HepG2 (cell line): ENCODE measurements around the gene ENPP7. TPM values are rescaled to one million over a fixed set of nuclear protein-coding genes. Genes with fewer than 3 reads are reported as not detected.

ENCODE experiments used
- ATAC-seq: fragments of 200-7000 bp; cut with Tn5 transposase; 3 replicates; pipeline ENCODE4 v1.9.1; 2020; ENCODE audit warnings: mild to moderate bottlenecking, moderate library complexity
- BruUV-seq: library from RNA; stranded (reverse); fragments of 400-500 nt; replicated peaks from 2 replicates; lab custom pipeline; 2021; lab: Mats Ljungman, UMichigan
- CTCF ChIA-PET: fragments of 300-600 bp; formaldehyde crosslinking; extraction: SDS; loops from one replicate; lab custom pipeline; 2021; ENCODE audit warnings: low total read pairs, inconsistent platforms, low intra/inter-chr PET ratio; lab: Yijun Ruan, JAX
- POLR2A ChIA-PET: fragments of 350-600 bp; sonication (Branson Sonifier 250); formaldehyde crosslinking; loops from one replicate; lab custom pipeline; 2020; ENCODE audit warnings: antibody characterized with exemption, inconsistent platforms; lab: Yijun Ruan, JAX
- DNase-seq: peaks from one replicate; pipeline ENCODE4 v3.0.0-alpha.2; 2015; ENCODE audit warnings: low spot score
- FAIRE-seq: peaks from 3 replicates; lab custom pipeline; 2011; peaks lifted over from hg19 to GRCh38; lab: Jason Lieb, UNC
- H2AFZ ChIP-seq: one replicate; pipeline ENCODE4 v1.6.1; 2011; ENCODE audit warnings: low read length, inconsistent platforms
- H3K27ac ChIP-seq: fragments of 300-600 bp; 3 replicates; pipeline ENCODE4 v1.8.0; 2011; ENCODE audit warnings: mixed run types, mild to moderate bottlenecking, mixed read lengths, low read length, inconsistent platforms; ENCODE audit not compliant: insufficient read depth; ENCODE audit errors: extremely low read length
- H3K27me3 ChIP-seq, 2 experiments: fragments of 200-600 bp in 1 of 2; 2 replicates in 1 of 2; 3 replicates in 1 of 2; pipeline versions ENCODE4 v1.6.0 to v1.8.0; 2011; ENCODE audit warnings: low read length in 2 of 2, mild to moderate bottlenecking in 2 of 2, moderate library complexity in 2 of 2, inconsistent platforms in 1 of 2; ENCODE audit not compliant: insufficient read depth in 2 of 2, control insufficient read depth in 1 of 2
- H3K36me3 ChIP-seq, 2 experiments: fragments of 200-600 bp in 1 of 2; replicated peaks in 1 of 2; 2 replicates in 1 of 2; 3 replicates in 1 of 2; pipeline versions ENCODE4 v1.5.1 to v1.8.0; 2011; ENCODE audit warnings: low read length in 2 of 2, inconsistent platforms in 1 of 2; ENCODE audit not compliant: insufficient read depth in 2 of 2, control insufficient read depth in 1 of 2
- H3K4me1 ChIP-seq: 2 replicates; pipeline ENCODE4 v1.5.1; 2012; ENCODE audit warnings: low read length, inconsistent platforms; ENCODE audit not compliant: insufficient read depth
- H3K4me2 ChIP-seq: 2 replicates; pipeline ENCODE4 v1.6.0; 2011; ENCODE audit warnings: low read depth, low read length, inconsistent platforms
- H3K4me3 ChIP-seq, 3 experiments: fragments of 200-600 bp in 1 of 3; sonication (generic), shearing (Covaris generic) in 1 of 3; replicated peaks in 1 of 3; 2 replicates each; pipeline ENCODE4 v1.5.1; 2011 to 2016; ENCODE audit warnings: low read length in 3 of 3, inconsistent platforms in 2 of 3, low read depth in 2 of 3, mild to moderate bottlenecking in 2 of 3, control low read depth in 1 of 3, mixed read lengths in 1 of 3; ENCODE audit not compliant: insufficient read depth in 1 of 3
- H3K79me2 ChIP-seq: one replicate; pipeline ENCODE4 v1.6.1; 2011; ENCODE audit warnings: low read length, inconsistent platforms; ENCODE audit not compliant: insufficient read depth
- H3K9ac ChIP-seq: 2 replicates; pipeline ENCODE4 v1.6.0; 2011; ENCODE audit warnings: mild to moderate bottlenecking, low read depth, low read length, inconsistent platforms; ENCODE audit not compliant: insufficient read depth
- H3K9me3 ChIP-seq: 2 replicates; pipeline ENCODE4 v1.5.1; 2012; ENCODE audit warnings: mild to moderate bottlenecking, low read length
- H4K20me1 ChIP-seq: 2 replicates; pipeline ENCODE4 v1.6.0; 2011; ENCODE audit warnings: inconsistent platforms, mild to moderate bottlenecking, low read length, moderate library complexity; ENCODE audit not compliant: insufficient read depth
- ELF3 ChIP-seq: IDR thresholded peaks from 2 replicates; pipeline ENCODE4 v1.6.1; 2016; ENCODE audit warnings: missing genetic modification reagents, missing compliant biosample characterization
- FLYWCH1 ChIP-seq: sonication (generic); formaldehyde crosslinking; IDR thresholded peaks from 2 replicates; pipeline ENCODE4 v1.8.1; 2023; ENCODE audit warnings: mild to moderate bottlenecking, missing genetic modification reagents
- POLR2A ChIP-seq, 2 experiments: IDR thresholded peaks; 2 replicates each; pipeline ENCODE4 v1.6.1; 2011; ENCODE audit warnings: low read depth in 2 of 2, low read length in 2 of 2, mild to moderate bottlenecking in 1 of 2, moderate library complexity in 1 of 2; ENCODE audit not compliant: insufficient read depth in 1 of 2
- SNAPC2 ChIP-seq: sonication (generic); formaldehyde crosslinking; IDR thresholded peaks from 2 replicates; pipeline ENCODE4 v1.8.1; 2022; ENCODE audit warnings: mild to moderate bottlenecking, missing genetic modification reagents
- SSRP1 ChIP-seq: IDR thresholded peaks from 2 replicates; pipeline ENCODE4 v1.6.1; 2016; ENCODE audit warnings: control low read depth
- TEAD3 ChIP-seq: optimal IDR thresholded peaks from 2 replicates; pipeline ENCODE3; 2016; ENCODE audit warnings: borderline replicate concordance
- ZNF225 ChIP-seq: sonication (generic); formaldehyde crosslinking; IDR thresholded peaks from 2 replicates; pipeline ENCODE4 v1.4.0; 2020; ENCODE audit warnings: mild to moderate bottlenecking, missing genetic modification reagents
- ZNF432 ChIP-seq: sonication (generic); formaldehyde crosslinking; IDR thresholded peaks from 2 replicates; pipeline ENCODE4 v1.5.0; 2020; ENCODE audit warnings: missing genetic modification reagents, mild to moderate bottlenecking, borderline replicate concordance
- ZNF446 ChIP-seq: sonication (generic); formaldehyde crosslinking; IDR thresholded peaks from 2 replicates; pipeline ENCODE4 v1.5.0; 2020; ENCODE audit warnings: mild to moderate bottlenecking, missing genetic modification reagents
- ZNF615 ChIP-seq: sonication (generic); formaldehyde crosslinking; IDR thresholded peaks from 2 replicates; pipeline ENCODE4 v1.5.0; 2020; ENCODE audit warnings: mild to moderate bottlenecking, missing genetic modification reagents, borderline replicate concordance
- whole genome bisulfite sequencing: methylation state at CpG from one replicate; pipeline ENCODE4 v1.1.6; 2017; ENCODE audit warnings: low lambda C conversion rate; 5-methylcytosine and 5-hydroxymethylcytosine counted together
- in situ Hi-C: cut with HindIII; loops from 2 replicates; pipeline ENCODE4 v1.10.0; 2017; ENCODE audit warnings: low pct_unique_long_range_greater_than_20kb; ENCODE audit not compliant: extremely low pct_ligation_motif_present
- intact Hi-C: fragments of 100-400 bp; cut with micrococcal nuclease; formaldehyde crosslinking; loops from one replicate; pipeline ENCODE4 v1.10.0; 2022; ENCODE audit not compliant: unreplicated experiment
- polyA plus RNA-seq, 8 experiments: library from polyadenylated mRNA; depleted of rRNA in 3 of 8; stranded (reverse) in 7 of 8; unstranded in 1 of 8; fragments of >200 nt; fragmentation: Illumina TruSeq in 4 of 8; extraction: Trizol in 4 of 8; gene quantifications; 2 replicates each; pipeline versions ENCODE4 v1.2.1 to v1.2.3, GENCODE V29; 2011 to 2016; ENCODE audit warnings: low read depth in 4 of 8, missing spikeins in 1 of 8, mixed read lengths in 1 of 8; ENCODE audit not compliant: insufficient read depth in 1 of 8
- total RNA-seq, 5 experiments: library from RNA; depleted of rRNA; stranded (reverse); fragments of >200 nt; fragmentation: Illumina TruSeq; extraction: Trizol; gene quantifications; 2 replicates each; pipeline ENCODE4 v1.2.3, GENCODE V29; 2016; ENCODE audit warnings: low read depth in 1 of 5
- TF ChIP-seq, protein P1 (sequence below): sonication (generic); formaldehyde crosslinking; conservative IDR thresholded peaks from 2 replicates; pipeline ENCODE4 v1.8.0; 2022; ENCODE audit warnings: low read depth, missing genetic modification reagents
- TF ChIP-seq, protein P2 (sequence below): sonication (generic); formaldehyde crosslinking; IDR thresholded peaks from 2 replicates; pipeline ENCODE4 v1.8.0; 2022; ENCODE audit warnings: mild to moderate bottlenecking, missing genetic modification reagents; ENCODE audit not compliant: insufficient replicate concordance
- TF ChIP-seq, protein P3 (sequence below): sonication (generic); formaldehyde crosslinking; IDR thresholded peaks from 2 replicates; pipeline ENCODE4 v1.4.0; 2020; ENCODE audit warnings: missing genetic modification reagents, mild to moderate bottlenecking, borderline replicate concordance

The ENPP7 gene
- total and polyA plus RNA-seq, 2 of the 13 experiments (the other 11 are each of a cell fraction or from before 2014, with no cell fraction given), result 1.1 to 2.2 TPM

GRCh38 chr17:79740413-79740812, 9.7 kb downstream of the ENPP7 start:
- H4K20me1 ChIP-seq, result no peaks in the 10 kb centered on the region
- H3K4me2 ChIP-seq, result peak overlapping the region; percentile 30
- no peaks in the 10 kb centered on the region for H3K36me3 ChIP-seq
- DNase-seq (no peak), ATAC-seq (no peak), FAIRE-seq (peak; percentile 4)
- no peak overlapping the region for H2AFZ ChIP-seq
- in situ Hi-C loops, result no loop called here
- H3K4me3 ChIP-seq, result no peak overlapping the region
- no peaks in the 10 kb centered on the region for H3K9me3 ChIP-seq
- H3K4me1 ChIP-seq, result peaks cover 78% of the 10 kb centered on the region
- TF ChIP-seq POLR2A (IDR thresholded peaks at IDR 0.05; ENCODE audit: insufficient read depth in 1 of 2, low read depth in 2 of 2, low read length in 2 of 2) (0 out of 4 replicates have a peak, but pooled peaks of 1 of the 2 experiments have one; percentile 16), ZNF446 (CRISPR knock-in tag) (no peak), TEAD3 (peak; percentile 3), ELF3 (CRISPR knock-in tag) (peak; percentile 43; the same call in 1 of the 2 replicates)
- no peak overlapping the region for H3K9ac ChIP-seq
- BruUV-seq, result no TSS peak
- H3K27ac ChIP-seq, result no peak overlapping the region
- ChIA-PET CTCF (no interaction called here), POLR2A (interaction anchor here (1.2 to 1.6 kb wide), 4 partner anchors 7 to 254 kb away, joined by 4 to 8 read pairs (median 4); partner anchors contain the start of genes CBX4 and CBX8)
- 32% methylated on average over 8 of the region's 8 CpGs for WGBS
- no peaks in the 10 kb centered on the region for H3K79me2 ChIP-seq
- H3K27me3 ChIP-seq, result peaks cover 4 to 7% of the 10 kb centered on the region in 2 experiments; a peak in 3 of 5 replicates
- intact Hi-C loops, result loop anchor here (5.0 to 10.0 kb wide), 5 partner anchors 37 to 247 kb away; partner anchors contain the start of genes CBX2, CBX4 and CBX8

DNA sequence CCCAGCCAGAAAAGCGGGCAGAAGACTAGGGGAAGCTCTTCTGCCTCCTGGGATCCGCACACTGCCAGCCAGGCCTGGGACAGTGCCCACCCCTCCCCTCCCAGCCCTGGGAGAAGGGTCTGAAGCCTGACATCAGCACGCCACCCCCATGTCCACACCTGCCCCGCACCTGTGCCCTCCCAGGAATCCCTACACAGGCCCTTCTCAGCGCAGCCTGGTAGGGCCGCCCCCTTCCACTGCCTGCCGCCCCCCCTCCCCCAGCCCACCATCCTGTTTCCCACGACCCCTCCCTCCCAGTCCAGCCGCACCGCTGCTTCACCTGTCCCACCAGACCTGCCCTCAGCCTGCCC, 10.6 kb downstream of the ENPP7 start:
- Histone ChIP-seq H3K4me1 (peaks cover 88% of the 10 kb centered on the region), H3K4me2 (peak overlapping the region; percentile 96), H3K4me3 (peak overlapping the region; percentile 53 to 75 (median 56); a peak in 4 of 6 replicates), H3K79me2 (no peaks in the 10 kb centered on the region), H3K27ac (no peak overlapping the region), H3K9ac (0 out of 2 replicates have a peak overlapping the region, but pooled peaks have one; percentile 21), H3K27me3 (peaks cover 6 to 7% of the 10 kb centered on the region in 2 experiments; a peak in 3 of 5 replicates), H4K20me1 (no peaks in the 10 kb centered on the region), H3K36me3 (no peaks in the 10 kb centered on the region), H3K9me3 (no peaks in the 10 kb centered on the region), H2AFZ (no peak overlapping the region)
- in situ Hi-C loops, result no loop called here
- FAIRE-seq, result no peak
- ATAC-seq, result no peak
- WGBS, result 22% methylated on average over 8 of the region's 10 CpGs
- ChIA-PET CTCF (interaction anchor here (1.3 kb wide), 1 partner anchor 94 kb away, joined by 4 read pairs; no protein-coding TSS in a partner anchor), POLR2A (interaction anchor here (1.5 to 5.4 kb wide), 13 partner anchors 8 to 252 kb away, joined by 4 to 46 read pairs (median 8); partner anchors contain the start of genes CBX4 and CBX8)
- intact Hi-C loops, result loop anchor here (5.0 to 10.0 kb wide), 5 partner anchors 36 to 246 kb away; partner anchors contain the start of genes CBX2, CBX4 and CBX8
- no TSS peak for BruUV-seq
- no peak for DNase-seq
- TF ChIP-seq, protein P1, sequence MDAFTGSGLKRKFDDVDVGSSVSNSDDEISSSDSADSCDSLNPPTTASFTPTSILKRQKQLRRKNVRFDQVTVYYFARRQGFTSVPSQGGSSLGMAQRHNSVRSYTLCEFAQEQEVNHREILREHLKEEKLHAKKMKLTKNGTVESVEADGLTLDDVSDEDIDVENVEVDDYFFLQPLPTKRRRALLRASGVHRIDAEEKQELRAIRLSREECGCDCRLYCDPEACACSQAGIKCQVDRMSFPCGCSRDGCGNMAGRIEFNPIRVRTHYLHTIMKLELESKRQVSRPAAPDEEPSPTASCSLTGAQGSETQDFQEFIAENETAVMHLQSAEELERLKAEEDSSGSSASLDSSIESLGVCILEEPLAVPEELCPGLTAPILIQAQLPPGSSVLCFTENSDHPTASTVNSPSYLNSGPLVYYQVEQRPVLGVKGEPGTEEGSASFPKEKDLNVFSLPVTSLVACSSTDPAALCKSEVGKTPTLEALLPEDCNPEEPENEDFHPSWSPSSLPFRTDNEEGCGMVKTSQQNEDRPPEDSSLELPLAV, result no peak
- TF ChIP-seq, protein P2, sequence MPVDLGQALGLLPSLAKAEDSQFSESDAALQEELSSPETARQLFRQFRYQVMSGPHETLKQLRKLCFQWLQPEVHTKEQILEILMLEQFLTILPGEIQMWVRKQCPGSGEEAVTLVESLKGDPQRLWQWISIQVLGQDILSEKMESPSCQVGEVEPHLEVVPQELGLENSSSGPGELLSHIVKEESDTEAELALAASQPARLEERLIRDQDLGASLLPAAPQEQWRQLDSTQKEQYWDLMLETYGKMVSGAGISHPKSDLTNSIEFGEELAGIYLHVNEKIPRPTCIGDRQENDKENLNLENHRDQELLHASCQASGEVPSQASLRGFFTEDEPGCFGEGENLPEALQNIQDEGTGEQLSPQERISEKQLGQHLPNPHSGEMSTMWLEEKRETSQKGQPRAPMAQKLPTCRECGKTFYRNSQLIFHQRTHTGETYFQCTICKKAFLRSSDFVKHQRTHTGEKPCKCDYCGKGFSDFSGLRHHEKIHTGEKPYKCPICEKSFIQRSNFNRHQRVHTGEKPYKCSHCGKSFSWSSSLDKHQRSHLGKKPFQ (CRISPR knock-in tag), result no peak
- TF ChIP-seq, protein P3, sequence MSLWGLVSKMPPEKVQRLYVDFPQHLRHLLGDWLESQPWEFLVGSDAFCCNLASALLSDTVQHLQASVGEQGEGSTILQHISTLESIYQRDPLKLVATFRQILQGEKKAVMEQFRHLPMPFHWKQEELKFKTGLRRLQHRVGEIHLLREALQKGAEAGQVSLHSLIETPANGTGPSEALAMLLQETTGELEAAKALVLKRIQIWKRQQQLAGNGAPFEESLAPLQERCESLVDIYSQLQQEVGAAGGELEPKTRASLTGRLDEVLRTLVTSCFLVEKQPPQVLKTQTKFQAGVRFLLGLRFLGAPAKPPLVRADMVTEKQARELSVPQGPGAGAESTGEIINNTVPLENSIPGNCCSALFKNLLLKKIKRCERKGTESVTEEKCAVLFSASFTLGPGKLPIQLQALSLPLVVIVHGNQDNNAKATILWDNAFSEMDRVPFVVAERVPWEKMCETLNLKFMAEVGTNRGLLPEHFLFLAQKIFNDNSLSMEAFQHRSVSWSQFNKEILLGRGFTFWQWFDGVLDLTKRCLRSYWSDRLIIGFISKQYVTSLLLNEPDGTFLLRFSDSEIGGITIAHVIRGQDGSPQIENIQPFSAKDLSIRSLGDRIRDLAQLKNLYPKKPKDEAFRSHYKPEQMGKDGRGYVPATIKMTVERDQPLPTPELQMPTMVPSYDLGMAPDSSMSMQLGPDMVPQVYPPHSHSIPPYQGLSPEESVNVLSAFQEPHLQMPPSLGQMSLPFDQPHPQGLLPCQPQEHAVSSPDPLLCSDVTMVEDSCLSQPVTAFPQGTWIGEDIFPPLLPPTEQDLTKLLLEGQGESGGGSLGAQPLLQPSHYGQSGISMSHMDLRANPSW, result no peak
- TF ChIP-seq FLYWCH1 (CRISPR knock-in tag), result no peak
- no peak for TF ChIP-seq ZNF432 (CRISPR knock-in tag)
- no peak for TF ChIP-seq ZNF615 (CRISPR knock-in tag)
- no peak for TF ChIP-seq SSRP1 (CRISPR knock-in tag)
- no peak for TF ChIP-seq SNAPC2 (CRISPR knock-in tag)
- no peak for TF ChIP-seq ZNF225 (CRISPR knock-in tag)
